SK-N-MC (cell line): ENCODE results near the gene STIMATE.

Experiments
- EZH2 ChIP-seq: fragments of 200-600 bp; sonication (generic); IDR thresholded peaks from one replicate; pipeline ENCODE4 v1.6.1; 2017; ENCODE audit warnings: antibody characterized with exemption
- FOXP2 ChIP-seq: optimal IDR thresholded peaks from 2 replicates; pipeline ENCODE3; 2011; ENCODE audit warnings: mild to moderate bottlenecking, moderate library complexity; ENCODE audit not compliant: insufficient read depth; ENCODE audit errors: extremely low read length, control extremely low read depth
- POLR2AphosphoS5 ChIP-seq: IDR thresholded peaks from 2 replicates; pipeline ENCODE4 v1.6.1; 2012; ENCODE audit warnings: mild to moderate bottlenecking, low read depth, low read length, borderline replicate concordance

- TF ChIP-seq POLR2AphosphoS5 (no peak), EZH2 (no peak), FOXP2 (no peak)
These were observed 53.5 kb downstream of the STIMATE start for GRCh38 chr3:52843881-52844280.
